ENCODE measurements around the gene FHOD1.

Gene FHOD1

GRCh38 chr16:67256701-67257230 is 9.5 kb upstream of the FHOD1 start:
- no peak overlapping the region for H3K4me2 ChIP-seq (ENCODE audit: insufficient read depth, low read length, poor library complexity, severe bottlenecking)
- H4K91ac ChIP-seq (ENCODE audit: low read depth, low read length, poor library complexity) = no peak overlapping the region
- H3K23ac ChIP-seq (ENCODE audit: low read depth, low read length, poor library complexity) = peak overlapping the region; percentile 48
- H2BK5ac ChIP-seq (ENCODE audit: low read length) = no peak overlapping the region
- no peaks in the 10 kb centered on the region for H3K9me3 ChIP-seq (replicated peaks in 1 of 2; ENCODE audit: control insufficient read depth in 2 of 2, insufficient read depth in 1 of 2, low read depth in 1 of 2, low read length in 2 of 2)
- no peak overlapping the region for H3K4me3 ChIP-seq (ENCODE audit: low read length in 2 of 2)
- no peak overlapping the region for H3K4ac ChIP-seq (ENCODE audit: low read length)
- H3K36me3 ChIP-seq (replicated peaks in 1 of 2; ENCODE audit: control insufficient read depth in 2 of 2, insufficient read depth in 2 of 2, low read length in 2 of 2) = no peaks in the 10 kb centered on the region
- DNase-seq (ENCODE audit: low spot score) = no peak
- H3K4me1 ChIP-seq (ENCODE audit: control insufficient read depth in 2 of 2, insufficient read depth in 1 of 2, low read depth in 1 of 2, low read length in 2 of 2) = no peaks in the 10 kb centered on the region
- H3K27ac ChIP-seq (replicated peaks; ENCODE audit: low read length) = no peak overlapping the region
- peaks cover 2% of the 10 kb centered on the region for H3K79me1 ChIP-seq (ENCODE audit: low read depth, low read length)
- H2BK15ac ChIP-seq (ENCODE audit: low read length) = no peak overlapping the region
- H2AK5ac ChIP-seq (ENCODE audit: low read depth, low read length) = peak overlapping the region; percentile 50
- H4K8ac ChIP-seq (ENCODE audit: low read depth, low read length) = no peak overlapping the region
- no peaks in the 10 kb centered on the region for H3K27me3 ChIP-seq (ENCODE audit: control insufficient read depth in 3 of 3, insufficient read depth in 3 of 3, low read depth in 1 of 3, low read length in 3 of 3)
- H3K14ac ChIP-seq (ENCODE audit: low read length) = no peak overlapping the region
- no peak overlapping the region for H2BK12ac ChIP-seq (ENCODE audit: low read length)
- H3K9ac ChIP-seq (ENCODE audit: low read depth, low read length, poor library complexity) = no peak overlapping the region
- no peak overlapping the region for H2AFZ ChIP-seq (ENCODE audit: low read length)
- H2BK120ac ChIP-seq (ENCODE audit: low read depth, low read length) = no peak overlapping the region
- no peak overlapping the region for H3K18ac ChIP-seq (ENCODE audit: low read length)
- WGBS, 2 donors (ENCODE audit: extremely low coverage in 2 of 2, insufficient read length in 2 of 2, insufficient replicate concordance in 1 of 2) = no CpG with 5 or more reads among the region's 11 CpGs

- no peak overlapping the region for H3K4me2 ChIP-seq (ENCODE audit: insufficient read depth, low read length, poor library complexity, severe bottlenecking)
- no peak overlapping the region for H4K8ac ChIP-seq (ENCODE audit: low read depth, low read length)
- no peak for DNase-seq (ENCODE audit: low spot score)
- no peak overlapping the region for H3K9ac ChIP-seq (ENCODE audit: low read depth, low read length, poor library complexity)
- no peaks in the 10 kb centered on the region for H3K9me3 ChIP-seq (replicated peaks in 1 of 2; ENCODE audit: control insufficient read depth in 2 of 2, insufficient read depth in 1 of 2, low read depth in 1 of 2, low read length in 2 of 2)
- H3K27me3 ChIP-seq (ENCODE audit: control insufficient read depth in 3 of 3, insufficient read depth in 3 of 3, low read depth in 1 of 3, low read length in 3 of 3) = peaks cover 0 to under 1% (median 0%) of the 10 kb centered on the region in 3 experiments
- no peak overlapping the region for H3K4me3 ChIP-seq (ENCODE audit: low read length in 2 of 2)
- no peak overlapping the region for H2AK5ac ChIP-seq (ENCODE audit: low read depth, low read length)
- H3K4me1 ChIP-seq (ENCODE audit: control insufficient read depth in 2 of 2, insufficient read depth in 1 of 2, low read depth in 1 of 2, low read length in 2 of 2) = no peaks in the 10 kb centered on the region
- no peaks in the 10 kb centered on the region for H3K36me3 ChIP-seq (replicated peaks in 1 of 2; ENCODE audit: control insufficient read depth in 2 of 2, insufficient read depth in 2 of 2, low read length in 2 of 2)
- H3K79me1 ChIP-seq (ENCODE audit: low read depth, low read length) = peaks cover 2% of the 10 kb centered on the region
- peak overlapping the region; percentile 51 for H3K14ac ChIP-seq (ENCODE audit: low read length)
- peak overlapping the region; percentile 82 for H3K23ac ChIP-seq (ENCODE audit: low read depth, low read length, poor library complexity)
- H2BK120ac ChIP-seq (ENCODE audit: low read depth, low read length) = no peak overlapping the region
- H2AFZ ChIP-seq (ENCODE audit: low read length) = no peak overlapping the region
- H3K4ac ChIP-seq (ENCODE audit: low read length) = peak overlapping the region; percentile 42
- H2BK12ac ChIP-seq (ENCODE audit: low read length) = no peak overlapping the region
- no CpG with 5 or more reads among the region's 17 CpGs for WGBS, 2 donors (ENCODE audit: extremely low coverage in 2 of 2, insufficient read length in 2 of 2, insufficient replicate concordance in 1 of 2)
- H2BK5ac ChIP-seq (ENCODE audit: low read length) = peak overlapping the region; percentile 32
- no peak overlapping the region for H3K18ac ChIP-seq (ENCODE audit: low read length)
- no peak overlapping the region for H2BK15ac ChIP-seq (ENCODE audit: low read length)
- H3K27ac ChIP-seq (replicated peaks; ENCODE audit: low read length) = no peak overlapping the region
- no peak overlapping the region for H4K91ac ChIP-seq (ENCODE audit: low read depth, low read length, poor library complexity)
Observed at GRCh38 chr16:67255553-67256221, 8.4 kb upstream of the FHOD1 start.

- H3K79me1 ChIP-seq (ENCODE audit: low read depth, low read length) = peaks cover 2% of the 10 kb centered on the region
- H2BK120ac ChIP-seq (ENCODE audit: low read depth, low read length) = no peak overlapping the region
- H2BK15ac ChIP-seq (ENCODE audit: low read length) = no peak overlapping the region
- no peak overlapping the region for H2BK12ac ChIP-seq (ENCODE audit: low read length)
- peaks cover 0 to 8% (median 0%) of the 10 kb centered on the region in 3 experiments for H3K27me3 ChIP-seq (ENCODE audit: control insufficient read depth in 3 of 3, insufficient read depth in 3 of 3, low read depth in 1 of 3, low read length in 3 of 3)
- H3K27ac ChIP-seq (replicated peaks; ENCODE audit: low read length) = no peak overlapping the region
- no CpG with 5 or more reads among the region's 18 CpGs for WGBS, 2 donors (ENCODE audit: extremely low coverage in 2 of 2, insufficient read length in 2 of 2, insufficient replicate concordance in 1 of 2)
- peak overlapping the region; percentile 56 for H4K91ac ChIP-seq (ENCODE audit: low read depth, low read length, poor library complexity)
- H3K23ac ChIP-seq (ENCODE audit: low read depth, low read length, poor library complexity) = peak overlapping the region; percentile 75
- no peak overlapping the region for H3K4me3 ChIP-seq (ENCODE audit: low read length in 2 of 2)
- peak overlapping the region; percentile 35 for H2AK5ac ChIP-seq (ENCODE audit: low read depth, low read length)
- peak overlapping the region; percentile 22 for H2BK5ac ChIP-seq (ENCODE audit: low read length)
- no peak overlapping the region for H3K18ac ChIP-seq (ENCODE audit: low read length)
- H3K4ac ChIP-seq (ENCODE audit: low read length) = no peak overlapping the region
- H3K14ac ChIP-seq (ENCODE audit: low read length) = no peak overlapping the region
- no peak overlapping the region for H2AFZ ChIP-seq (ENCODE audit: low read length)
- DNase-seq (ENCODE audit: low spot score) = no peak
- no peaks in the 10 kb centered on the region for H3K36me3 ChIP-seq (replicated peaks in 1 of 2; ENCODE audit: control insufficient read depth in 2 of 2, insufficient read depth in 2 of 2, low read length in 2 of 2)
- no peaks in the 10 kb centered on the region for H3K9me3 ChIP-seq (replicated peaks in 1 of 2; ENCODE audit: control insufficient read depth in 2 of 2, insufficient read depth in 1 of 2, low read depth in 1 of 2, low read length in 2 of 2)
- H3K4me2 ChIP-seq (ENCODE audit: insufficient read depth, low read length, poor library complexity, severe bottlenecking) = no peak overlapping the region
- peaks cover 0 to 2% of the 10 kb centered on the region in 2 donors for H3K4me1 ChIP-seq (ENCODE audit: control insufficient read depth in 2 of 2, insufficient read depth in 1 of 2, low read depth in 1 of 2, low read length in 2 of 2)
- peak overlapping the region; percentile 67 for H3K9ac ChIP-seq (ENCODE audit: low read depth, low read length, poor library complexity)
- H4K8ac ChIP-seq (ENCODE audit: low read depth, low read length) = peak overlapping the region; percentile 90
Observed at GRCh38 chr16:67254801-67255552, 7.7 kb upstream of the FHOD1 start.

Measured in neuronal stem cell (in vitro differentiated cells).